ENCODE data around the gene METRN.

METRN gene

DNA sequence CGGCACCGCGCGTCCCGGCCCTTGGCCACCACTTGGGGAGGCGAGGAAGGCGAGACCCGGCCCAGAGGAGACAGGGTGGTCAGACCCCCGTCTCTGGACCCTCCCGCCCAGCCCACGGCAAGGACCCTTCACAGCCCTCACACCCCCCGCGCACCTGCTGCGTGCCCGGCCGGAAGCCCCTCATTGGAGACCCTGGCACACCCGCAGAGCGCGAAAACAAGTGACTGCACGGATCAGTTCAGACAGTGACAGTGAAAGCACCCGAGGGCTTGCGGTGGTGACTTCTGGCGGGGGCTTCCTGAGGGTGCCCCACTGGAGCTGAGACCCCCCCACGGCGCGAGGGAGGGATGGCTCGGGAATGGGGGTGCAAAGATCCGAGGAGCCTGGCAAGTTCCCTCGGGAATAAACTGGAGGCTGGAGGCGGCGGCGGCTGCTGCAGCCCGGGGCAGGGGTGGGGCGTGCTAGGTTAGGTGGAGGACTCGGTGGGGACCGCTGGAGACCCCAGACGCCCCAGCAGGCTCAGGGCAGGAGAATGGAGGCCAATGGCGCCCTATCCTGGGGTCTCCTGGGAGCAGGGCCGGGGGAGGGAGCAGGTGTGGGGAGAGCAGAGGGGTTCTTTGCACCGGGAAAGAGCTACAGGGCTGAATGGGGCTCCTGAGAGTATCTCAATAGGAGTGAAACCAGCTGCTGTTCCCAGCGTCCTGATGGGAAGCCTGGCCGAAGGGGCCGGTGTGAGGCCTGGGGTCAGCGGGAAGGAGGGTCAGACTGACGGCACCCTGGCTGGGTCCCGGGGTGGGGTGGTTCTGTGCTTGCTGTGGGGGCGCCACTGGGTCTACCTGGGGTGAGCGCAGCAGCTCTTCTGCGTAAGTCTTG lies 8.5 kb upstream of the METRN start:
- no peak for ATAC-seq
- TF ChIP-seq CSDC2 (CRISPR knock-in tag; IDR thresholded peaks at IDR 0.05), result no peak
- no peak for TF ChIP-seq TCF4 (CRISPR knock-in tag; IDR thresholded peaks at IDR 0.05; ENCODE audit: borderline replicate concordance)
- no peak for TF ChIP-seq ZC3H10 (CRISPR knock-in tag; IDR thresholded peaks at IDR 0.05)
- TF ChIP-seq RARB (CRISPR knock-in tag; IDR thresholded peaks at IDR 0.05), result no peak
- TF ChIP-seq, protein P1, sequence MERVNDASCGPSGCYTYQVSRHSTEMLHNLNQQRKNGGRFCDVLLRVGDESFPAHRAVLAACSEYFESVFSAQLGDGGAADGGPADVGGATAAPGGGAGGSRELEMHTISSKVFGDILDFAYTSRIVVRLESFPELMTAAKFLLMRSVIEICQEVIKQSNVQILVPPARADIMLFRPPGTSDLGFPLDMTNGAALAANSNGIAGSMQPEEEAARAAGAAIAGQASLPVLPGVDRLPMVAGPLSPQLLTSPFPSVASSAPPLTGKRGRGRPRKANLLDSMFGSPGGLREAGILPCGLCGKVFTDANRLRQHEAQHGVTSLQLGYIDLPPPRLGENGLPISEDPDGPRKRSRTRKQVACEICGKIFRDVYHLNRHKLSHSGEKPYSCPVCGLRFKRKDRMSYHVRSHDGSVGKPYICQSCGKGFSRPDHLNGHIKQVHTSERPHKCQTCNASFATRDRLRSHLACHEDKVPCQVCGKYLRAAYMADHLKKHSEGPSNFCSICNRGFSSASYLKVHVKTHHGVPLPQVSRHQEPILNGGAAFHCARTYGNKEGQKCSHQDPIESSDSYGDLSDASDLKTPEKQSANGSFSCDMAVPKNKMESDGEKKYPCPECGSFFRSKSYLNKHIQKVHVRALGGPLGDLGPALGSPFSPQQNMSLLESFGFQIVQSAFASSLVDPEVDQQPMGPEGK (CRISPR knock-in tag; IDR thresholded peaks at IDR 0.05; ENCODE audit: borderline replicate concordance), result no peak
- no peak for TF ChIP-seq ZFP3 (CRISPR knock-in tag; IDR thresholded peaks at IDR 0.05)
- TF ChIP-seq, protein P2, sequence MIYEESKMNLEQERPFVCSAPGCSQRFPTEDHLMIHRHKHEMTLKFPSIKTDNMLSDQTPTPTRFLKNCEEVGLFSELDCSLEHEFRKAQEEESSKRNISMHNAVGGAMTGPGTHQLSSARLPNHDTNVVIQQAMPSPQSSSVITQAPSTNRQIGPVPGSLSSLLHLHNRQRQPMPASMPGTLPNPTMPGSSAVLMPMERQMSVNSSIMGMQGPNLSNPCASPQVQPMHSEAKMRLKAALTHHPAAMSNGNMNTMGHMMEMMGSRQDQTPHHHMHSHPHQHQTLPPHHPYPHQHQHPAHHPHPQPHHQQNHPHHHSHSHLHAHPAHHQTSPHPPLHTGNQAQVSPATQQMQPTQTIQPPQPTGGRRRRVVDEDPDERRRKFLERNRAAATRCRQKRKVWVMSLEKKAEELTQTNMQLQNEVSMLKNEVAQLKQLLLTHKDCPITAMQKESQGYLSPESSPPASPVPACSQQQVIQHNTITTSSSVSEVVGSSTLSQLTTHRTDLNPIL (CRISPR knock-in tag; IDR thresholded peaks at IDR 0.05; ENCODE audit: low read depth), result no peak
- TF ChIP-seq ZNF8 (CRISPR knock-in tag; IDR thresholded peaks at IDR 0.05), result no peak
- TF ChIP-seq ESRRG (CRISPR knock-in tag; IDR thresholded peaks at IDR 0.05), result no peak
- TF ChIP-seq OSR1 (CRISPR knock-in tag; IDR thresholded peaks at IDR 0.05), result no peak
- TF ChIP-seq, protein P3, sequence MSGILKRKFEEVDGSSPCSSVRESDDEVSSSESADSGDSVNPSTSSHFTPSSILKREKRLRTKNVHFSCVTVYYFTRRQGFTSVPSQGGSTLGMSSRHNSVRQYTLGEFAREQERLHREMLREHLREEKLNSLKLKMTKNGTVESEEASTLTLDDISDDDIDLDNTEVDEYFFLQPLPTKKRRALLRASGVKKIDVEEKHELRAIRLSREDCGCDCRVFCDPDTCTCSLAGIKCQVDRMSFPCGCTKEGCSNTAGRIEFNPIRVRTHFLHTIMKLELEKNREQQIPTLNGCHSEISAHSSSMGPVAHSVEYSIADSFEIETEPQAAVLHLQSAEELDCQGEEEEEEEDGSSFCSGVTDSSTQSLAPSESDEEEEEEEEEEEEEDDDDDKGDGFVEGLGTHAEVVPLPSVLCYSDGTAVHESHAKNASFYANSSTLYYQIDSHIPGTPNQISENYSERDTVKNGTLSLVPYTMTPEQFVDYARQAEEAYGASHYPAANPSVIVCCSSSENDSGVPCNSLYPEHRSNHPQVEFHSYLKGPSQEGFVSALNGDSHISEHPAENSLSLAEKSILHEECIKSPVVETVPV (CRISPR knock-in tag; IDR thresholded peaks at IDR 0.05), result no peak
- no peak for TF ChIP-seq TSHZ2 (CRISPR knock-in tag; IDR thresholded peaks at IDR 0.05)

DNA sequence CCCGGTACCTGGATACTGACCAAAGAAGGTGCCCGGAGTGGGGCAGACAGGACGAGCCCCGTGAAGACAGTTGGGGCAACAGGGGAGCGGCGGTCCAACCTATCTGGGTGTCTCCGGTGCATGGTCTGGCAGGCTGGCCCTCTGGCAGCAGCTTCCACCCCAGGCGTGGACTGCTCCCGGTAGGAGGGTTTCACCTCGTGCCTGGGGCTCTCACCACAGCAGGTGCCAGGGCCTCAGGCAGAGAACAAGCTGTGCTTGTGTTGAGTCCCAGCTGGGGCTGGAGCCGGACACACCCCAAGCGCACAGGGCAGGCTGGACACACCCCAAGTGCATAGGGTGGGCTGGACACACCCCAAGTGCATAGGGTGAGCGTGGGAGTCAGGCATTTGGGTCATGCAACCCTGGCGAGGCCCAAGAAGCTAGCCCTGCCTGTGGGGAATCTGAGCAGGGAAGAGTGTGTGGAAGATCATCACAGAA lies 7.8 kb upstream of the METRN start:
- TF ChIP-seq ARNTL (CRISPR knock-in tag; IDR thresholded peaks at IDR 0.05; ENCODE audit: borderline replicate concordance, low read depth) (no peak), OSR1 (CRISPR knock-in tag; IDR thresholded peaks at IDR 0.05) (no peak), POU6F1 (CRISPR knock-in tag; IDR thresholded peaks at IDR 0.05; ENCODE audit: borderline replicate concordance, low read depth) (no peak), BACH2 (CRISPR knock-in tag; IDR thresholded peaks at IDR 0.05; ENCODE audit: borderline replicate concordance) (no peak), ZNF70 (CRISPR knock-in tag; IDR thresholded peaks at IDR 0.05) (no peak), ZC3H10 (CRISPR knock-in tag; IDR thresholded peaks at IDR 0.05) (no peak), ZFP30 (CRISPR knock-in tag; IDR thresholded peaks at IDR 0.05) (no peak), TOX (CRISPR knock-in tag; IDR thresholded peaks at IDR 0.05; ENCODE audit: borderline replicate concordance) (no peak), ESRRG (CRISPR knock-in tag; IDR thresholded peaks at IDR 0.05) (no peak), PPARA (CRISPR knock-in tag; IDR thresholded peaks at IDR 0.05; ENCODE audit: borderline replicate concordance) (no peak), ZNF565 (CRISPR knock-in tag; conservative IDR thresholded peaks at IDR 0.05; ENCODE audit: low read depth) (no peak), SNAI2 (CRISPR knock-in tag; IDR thresholded peaks at IDR 0.05) (no peak)
- TF ChIP-seq, protein P3 (CRISPR knock-in tag; IDR thresholded peaks at IDR 0.05), result no peak
- TF ChIP-seq, protein P2 (CRISPR knock-in tag; IDR thresholded peaks at IDR 0.05; ENCODE audit: low read depth), result no peak
- TF ChIP-seq, protein P1 (CRISPR knock-in tag; IDR thresholded peaks at IDR 0.05; ENCODE audit: borderline replicate concordance), result no peak

More for the DNA sequence above, 7.8 kb upstream of the METRN start:
- ATAC-seq, result no peak
